Limb (tissue), 2 donors: ENCODE measurements around the gene ICA1.
A peak's percentile ranks its signal among the peaks of the same experiment; 100 is the strongest.
"Not testable (repeated sequence)": the region's sequence is repeated elsewhere in the genome, so short reads cannot be mapped to it uniquely, and the experiment has no call there.

Experiments used
- DNase-seq, 2 donors: peaks; one replicate each; pipeline ENCODE4 v3.0.0-alpha.2; 2016; ENCODE audit errors: extremely low spot score in 2 of 2

The ICA1 gene

DNA sequence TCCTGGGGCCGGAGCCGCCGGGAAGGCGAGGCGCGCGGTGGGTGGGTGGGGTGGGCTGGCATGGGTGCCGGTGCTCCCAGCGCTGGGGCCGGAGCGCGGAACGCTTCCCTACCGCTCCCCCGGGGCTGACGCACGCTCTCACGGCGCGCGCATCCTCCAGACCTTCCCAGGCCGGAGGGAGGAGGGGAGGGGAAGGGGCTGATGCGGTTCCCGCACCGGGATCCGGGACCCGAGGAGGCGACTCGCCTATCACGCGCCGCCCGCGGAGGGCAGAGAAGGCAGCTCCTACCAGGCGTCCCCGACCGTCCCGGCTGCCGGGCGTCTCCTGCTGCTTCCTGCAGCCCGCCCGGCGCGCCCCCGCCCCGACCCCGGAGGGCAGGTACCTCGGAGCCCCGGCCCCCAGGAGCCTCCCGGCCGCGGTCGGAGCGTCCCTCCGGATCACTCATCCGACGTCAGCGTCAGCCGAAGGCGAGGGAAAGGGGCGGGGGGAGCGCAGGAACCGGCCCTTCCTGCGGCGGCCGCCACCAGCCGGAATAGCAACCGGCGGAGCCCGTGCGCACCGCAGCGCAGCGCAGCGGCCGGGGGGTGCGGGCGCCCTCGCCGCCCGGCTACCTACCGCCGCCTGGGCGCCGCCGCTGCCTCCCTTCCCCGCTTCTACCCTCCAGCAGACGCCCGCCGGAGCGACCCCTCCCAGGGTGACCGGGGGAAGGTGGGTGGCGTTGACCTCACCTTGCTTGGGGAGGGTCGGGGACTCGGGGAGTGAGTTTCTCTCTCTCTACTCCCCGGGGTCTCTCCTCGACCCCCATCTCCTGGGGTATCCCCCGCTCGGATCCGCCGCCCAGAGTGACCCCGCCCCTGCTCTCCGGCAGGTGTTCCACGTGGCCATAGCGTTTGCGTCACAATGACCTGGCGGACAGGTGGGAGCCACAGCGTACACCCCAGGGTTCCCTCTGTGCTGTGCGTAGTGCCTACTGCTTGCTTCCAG lies at the start of gene ICA1:
TSS of gene ICA1 (minus strand) at position 457 of the 985 bp plus-strand sequence. CDS start 26,241 bp downstream, outside the sequence.
- peak in 1 of 2 donors; percentile 74 for DNase-seq

DNA sequence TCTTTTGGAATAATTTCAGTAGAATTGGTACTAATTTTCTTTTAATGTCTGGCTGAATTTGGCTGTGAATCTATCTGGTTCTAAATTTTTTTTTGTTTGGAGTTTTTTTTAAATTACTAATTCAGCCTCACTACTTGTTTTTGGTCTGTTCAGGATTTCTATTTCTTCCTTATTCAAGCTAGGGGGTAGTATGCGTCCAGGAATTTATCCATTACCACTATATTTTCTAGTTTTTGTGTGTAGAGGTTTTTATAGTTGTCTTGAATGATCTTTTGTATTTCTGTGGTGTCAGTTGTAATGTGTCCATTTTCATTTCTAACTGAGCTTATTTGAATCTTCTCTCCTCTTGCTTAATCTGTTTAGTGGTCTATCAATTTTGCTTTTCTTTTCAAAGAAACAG lies 48.9 kb upstream of the ICA1 start:
- DNase-seq = no peak

DNA sequence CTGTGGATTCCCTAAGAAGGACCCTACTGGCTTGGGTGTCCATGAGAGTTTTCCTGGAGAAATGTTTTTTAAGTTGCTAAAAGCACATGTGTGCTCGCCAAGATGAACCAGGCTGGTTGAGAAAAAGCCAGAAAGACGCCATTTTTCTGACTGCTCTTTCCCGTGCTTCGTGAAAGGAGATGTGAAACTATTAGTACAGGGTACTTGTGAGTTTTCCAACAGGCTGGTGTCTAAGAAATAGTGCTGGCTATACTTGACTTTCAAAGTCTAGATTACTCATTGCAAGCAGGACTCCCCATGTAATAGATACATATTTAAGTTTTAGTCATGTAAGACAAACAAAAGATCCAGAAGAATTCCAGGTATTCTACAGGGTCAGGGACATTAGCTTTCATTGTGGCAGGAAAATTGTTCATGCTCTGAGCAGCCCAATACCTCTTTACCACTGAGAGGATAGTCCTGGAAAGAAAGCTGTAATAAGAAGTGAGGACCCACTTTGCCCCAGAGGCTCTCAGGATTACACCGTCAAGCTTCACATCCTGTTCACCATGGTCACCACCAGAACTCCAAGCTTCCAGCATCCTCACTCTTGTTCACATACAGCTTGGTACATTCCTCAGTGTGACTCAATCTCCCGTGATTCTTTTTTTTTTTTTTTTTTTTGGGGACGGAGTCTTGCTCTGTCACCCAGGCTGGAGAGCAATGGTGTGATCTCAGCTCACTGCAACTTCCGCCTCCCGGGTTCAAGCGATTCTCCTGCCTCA lies 43.8 kb upstream of the ICA1 start:
- DNase-seq = no peak

DNA sequence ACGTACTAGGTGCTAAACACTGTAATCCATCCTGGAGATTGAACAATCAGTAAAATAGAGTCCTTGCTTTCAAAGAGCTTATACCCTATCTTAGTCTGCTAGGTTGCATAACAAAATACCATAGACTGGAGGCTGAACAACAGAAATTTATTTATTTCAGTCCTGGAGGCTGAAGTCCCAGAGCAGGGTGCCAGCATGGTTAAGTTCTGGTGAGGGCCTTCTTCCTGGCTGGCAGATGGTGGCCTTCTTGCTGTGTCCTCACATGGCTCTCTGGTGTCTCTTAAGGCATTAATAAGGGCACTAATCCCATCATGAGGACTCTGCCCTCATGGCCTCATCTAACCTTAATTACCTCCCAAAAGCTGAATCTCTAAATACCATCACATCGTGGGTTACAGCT lies 43.1 kb upstream of the ICA1 start:
- DNase-seq = no peak

DNA sequence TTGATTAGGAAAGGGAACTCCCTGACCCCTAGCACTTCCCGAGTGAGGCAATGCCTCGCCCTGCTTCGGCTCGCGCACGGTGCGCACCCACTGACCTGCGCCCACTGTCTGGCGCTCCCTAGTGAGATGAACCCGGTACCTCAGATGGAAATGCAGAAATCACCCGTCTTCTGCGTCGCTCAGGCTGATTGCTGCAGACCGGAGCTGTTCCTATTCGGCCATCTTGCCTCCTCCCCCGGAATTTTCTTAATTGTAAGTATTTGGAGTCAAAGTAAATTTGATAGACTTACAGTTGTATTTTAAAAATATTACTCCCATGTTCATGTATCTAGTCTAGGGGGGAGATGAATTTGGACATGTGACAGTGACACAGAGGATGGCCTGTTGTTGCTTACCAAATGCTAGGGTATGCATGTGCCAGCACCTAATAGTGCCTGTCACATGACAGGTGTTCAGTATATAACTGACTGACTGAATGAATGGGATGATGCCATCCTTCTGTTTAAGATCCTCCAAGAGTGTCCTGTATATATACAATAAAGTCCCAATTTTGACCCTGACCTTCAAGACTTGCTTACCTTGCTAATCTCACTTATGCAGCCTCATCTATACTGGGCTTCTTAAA lies 42.0 kb upstream of the ICA1 start:
- no peak for DNase-seq

DNA sequence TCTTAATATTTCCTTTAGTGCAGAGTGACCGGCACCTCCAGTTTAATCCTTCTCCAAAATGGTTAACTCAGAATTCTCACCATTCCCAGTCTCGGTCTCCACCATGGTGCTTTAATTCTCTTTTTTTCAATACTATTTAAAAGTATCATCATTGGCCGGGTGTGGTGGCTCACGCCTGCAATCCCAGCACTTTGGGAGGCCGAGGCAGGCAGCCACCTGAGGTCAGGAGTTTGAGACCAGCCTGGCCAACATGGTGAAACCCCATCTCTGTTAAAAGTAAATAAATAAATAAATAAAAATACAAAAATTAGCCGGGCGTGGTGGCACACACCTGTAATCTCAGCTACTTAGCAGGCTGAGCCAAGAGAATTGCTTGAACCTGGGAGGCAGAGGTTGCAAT lies 35.1 kb upstream of the ICA1 start:
- DNase-seq = not testable (repeated sequence)

DNA sequence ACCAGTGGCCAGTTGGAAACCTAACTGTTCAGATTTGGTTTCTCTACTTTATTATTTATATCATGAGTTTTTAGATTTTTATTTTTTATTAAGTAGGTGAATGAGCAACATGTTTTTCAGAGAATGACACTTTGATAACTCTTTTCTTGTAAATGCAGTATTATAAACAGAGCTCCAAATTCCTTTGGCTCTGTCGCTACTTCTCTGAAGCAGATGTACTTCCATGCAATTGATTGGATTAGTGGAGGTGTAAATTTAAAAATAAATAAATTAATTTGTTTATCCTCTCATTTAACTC lies 34.3 kb upstream of the ICA1 start:
- no peak for DNase-seq

DNA sequence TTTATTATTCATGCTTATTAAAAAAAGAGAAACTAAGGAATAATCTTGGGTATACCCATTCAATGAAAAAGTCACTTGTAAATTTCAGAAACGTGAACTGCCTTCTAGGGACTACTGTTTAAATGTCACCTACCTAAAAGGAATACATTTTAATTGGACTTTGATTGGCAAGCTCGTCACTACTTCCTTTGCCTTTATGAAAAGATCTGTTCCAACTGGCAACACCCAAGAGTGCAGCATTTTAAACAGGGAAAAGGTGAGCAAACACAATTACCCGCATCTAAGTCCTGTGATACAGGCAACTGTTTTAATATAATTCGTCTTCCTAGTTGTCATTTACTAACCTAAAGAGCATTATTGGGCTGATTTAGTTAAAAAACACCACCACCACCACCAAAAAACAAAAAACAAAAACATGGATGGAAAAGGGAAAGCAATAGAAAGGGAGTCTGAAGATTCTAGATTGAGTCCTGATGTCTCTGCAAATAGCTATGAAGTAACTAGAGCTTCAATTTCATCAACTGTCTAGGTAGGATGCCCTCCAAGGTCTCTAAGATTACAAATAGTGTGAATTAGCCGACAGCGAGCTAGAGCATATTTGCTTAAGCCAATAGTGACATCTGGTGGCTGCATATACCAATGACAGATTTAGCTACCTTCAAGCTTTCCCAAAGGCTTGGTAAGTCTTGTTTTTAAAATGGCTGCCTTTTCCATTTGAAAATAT lies 33.8 kb upstream of the ICA1 start:
- peak in 1 of 2 donors; percentile 80 for DNase-seq

DNA sequence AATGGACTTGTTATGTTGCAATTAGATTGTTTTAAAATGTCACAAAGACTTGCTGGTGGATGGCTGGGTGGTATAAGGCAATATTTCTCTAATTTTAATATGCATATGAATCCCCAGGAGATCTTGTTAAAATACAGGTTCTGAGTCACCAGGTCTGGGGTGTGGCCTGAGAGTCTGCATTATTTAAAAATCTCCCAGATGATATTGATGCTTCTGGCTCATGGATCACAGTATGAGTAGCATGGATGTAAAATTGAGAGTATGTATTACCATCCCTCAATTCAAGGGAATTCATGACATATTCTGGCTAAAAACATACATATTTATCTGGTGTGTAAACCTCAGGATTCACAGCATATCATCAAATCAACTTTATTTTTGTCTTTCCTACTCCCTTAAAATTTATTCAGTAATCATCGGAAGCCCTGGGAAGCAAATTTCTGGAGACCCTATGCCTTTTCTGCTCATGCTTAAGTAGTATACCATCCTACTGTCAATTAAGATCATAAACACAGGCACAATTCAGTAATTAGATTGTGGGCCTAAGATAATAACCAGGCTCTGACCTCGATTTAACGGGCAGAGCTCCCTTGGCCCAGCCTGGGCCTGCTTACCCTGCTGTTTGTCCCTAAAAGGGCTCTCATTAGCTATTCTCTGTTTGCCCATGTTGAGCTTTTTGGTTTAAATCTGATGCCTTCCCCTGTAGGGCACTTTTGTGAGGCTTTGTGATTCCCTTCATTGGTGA lies 29.6 kb upstream of the ICA1 start:
- DNase-seq = no peak

DNA sequence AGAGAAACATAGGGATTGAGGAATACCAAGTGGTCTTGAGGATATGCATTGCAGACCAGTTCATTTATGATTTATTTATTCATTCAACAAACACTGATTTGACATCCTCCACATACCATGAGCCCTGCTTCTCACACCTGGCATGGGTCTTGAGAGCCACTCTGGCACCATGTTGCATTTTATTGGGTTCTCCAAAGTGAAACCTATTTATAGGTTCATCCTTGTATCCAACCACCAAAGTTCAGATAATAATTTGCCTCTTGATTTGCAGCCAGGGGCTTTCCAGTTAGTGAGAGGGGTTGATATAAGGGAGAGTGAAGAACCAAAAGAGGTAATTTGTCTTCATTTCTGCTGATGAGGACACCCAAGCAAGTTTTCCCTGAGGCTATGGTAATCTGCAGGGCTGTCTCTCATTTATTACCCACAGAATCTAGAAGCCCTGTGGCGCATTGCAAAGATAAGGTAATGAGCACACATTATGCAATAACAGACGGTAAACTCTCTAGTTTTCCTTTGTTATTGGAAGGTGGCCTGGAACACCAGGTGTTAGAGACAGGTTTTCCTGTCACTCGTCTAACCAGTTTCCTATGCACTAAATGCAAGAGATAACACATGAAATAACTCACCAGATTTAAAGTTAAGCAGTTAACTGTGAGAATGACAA lies 28.8 kb upstream of the ICA1 start:
- no peak for DNase-seq

DNA sequence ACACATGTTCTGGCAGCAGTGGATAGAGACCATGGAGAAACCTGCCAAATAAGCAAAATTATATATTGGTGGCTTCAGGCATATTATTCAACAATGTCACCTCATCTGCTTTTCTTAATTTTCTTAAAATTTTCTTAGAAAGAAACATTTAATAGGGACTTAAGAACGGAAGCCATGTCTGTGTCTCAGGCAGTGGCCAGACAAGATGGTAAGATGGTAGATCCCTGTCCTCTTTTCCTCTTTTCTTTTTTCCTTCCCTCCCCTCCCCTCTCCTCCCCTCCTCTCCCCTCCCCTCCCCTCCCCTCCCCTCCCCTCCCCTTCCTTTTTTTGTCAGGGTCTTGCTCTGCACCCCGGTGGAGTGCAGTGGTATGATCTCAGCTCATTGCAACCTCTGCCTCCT lies 24.2 kb upstream of the ICA1 start:
- no peak for DNase-seq

DNA sequence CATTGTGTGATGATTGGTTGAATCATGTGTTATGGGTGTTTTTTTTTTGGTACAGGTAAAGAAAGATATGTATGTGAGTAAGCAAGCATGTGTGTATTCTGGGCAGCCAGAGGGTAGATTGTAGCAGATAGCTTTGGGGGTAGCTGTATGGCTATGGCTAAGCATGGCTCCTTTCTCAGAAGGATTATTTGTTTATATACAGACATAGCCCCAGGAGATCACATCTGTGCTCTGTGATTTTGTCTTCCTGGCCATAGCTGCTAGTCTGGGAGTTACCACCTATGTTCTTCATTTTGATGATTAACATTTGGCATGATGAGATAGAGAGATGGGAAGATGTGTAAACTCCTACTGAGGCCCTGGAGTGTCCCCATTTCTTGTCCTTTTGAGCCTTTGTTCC lies 23.2 kb upstream of the ICA1 start:
- DNase-seq = no peak

DNA sequence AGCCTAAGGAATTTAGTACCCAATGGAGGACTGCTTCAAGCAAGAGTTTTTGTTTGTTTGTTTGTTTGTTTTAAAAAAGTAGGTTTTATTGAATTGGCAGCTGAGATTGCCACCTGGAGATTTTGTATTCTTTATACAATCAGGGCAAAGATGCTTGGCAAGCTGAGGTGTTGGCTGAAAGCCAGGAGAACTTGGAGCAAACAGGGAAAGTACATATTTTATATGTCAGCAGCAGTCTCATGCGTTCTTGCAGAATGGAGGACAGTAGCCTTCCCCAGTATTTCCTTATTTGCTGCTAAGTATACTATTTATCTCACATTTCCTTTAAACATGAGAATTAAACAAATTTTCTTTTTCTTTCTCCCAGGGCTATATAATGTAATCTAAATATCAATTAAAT lies 22.6 kb upstream of the ICA1 start:
- DNase-seq = no peak

DNA sequence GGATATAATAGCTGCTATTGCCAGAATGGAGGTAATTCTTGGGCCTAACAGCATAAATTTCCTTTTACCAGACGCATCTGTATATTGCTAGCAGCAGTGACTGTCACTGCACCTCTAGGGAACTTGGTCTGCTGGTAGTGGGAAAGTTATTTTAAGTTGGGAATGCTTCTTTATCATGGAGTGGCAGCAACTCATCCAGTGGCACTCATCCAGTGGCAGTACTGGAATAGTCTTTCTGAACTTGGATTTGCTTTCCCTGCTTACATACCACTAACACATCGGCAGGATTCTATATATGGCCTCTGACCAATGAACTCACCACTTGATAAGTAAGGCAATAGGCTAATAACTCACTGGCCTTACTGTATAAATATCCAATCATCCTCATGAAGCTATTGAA lies 22.0 kb upstream of the ICA1 start:
- DNase-seq = no peak

DNA sequence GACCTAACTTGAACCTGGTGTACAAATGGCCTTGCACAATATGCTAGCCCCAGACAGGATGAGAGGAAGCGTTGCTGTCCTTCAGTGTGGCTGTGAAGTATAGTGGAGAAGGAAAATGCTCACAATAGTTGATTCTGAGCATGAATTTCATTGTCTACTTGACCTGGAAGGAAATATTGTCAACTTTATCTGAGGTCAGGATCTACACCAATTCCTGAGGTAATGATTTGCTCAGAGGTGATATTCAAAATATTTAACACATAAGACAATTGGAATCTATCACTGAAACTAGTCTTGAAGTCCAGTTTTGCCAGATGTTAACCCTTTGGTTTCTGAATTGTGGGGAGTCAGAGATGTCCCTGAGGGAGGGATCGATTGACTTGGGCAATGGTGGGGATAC lies 20.9 kb upstream of the ICA1 start:
- DNase-seq = no peak

DNA sequence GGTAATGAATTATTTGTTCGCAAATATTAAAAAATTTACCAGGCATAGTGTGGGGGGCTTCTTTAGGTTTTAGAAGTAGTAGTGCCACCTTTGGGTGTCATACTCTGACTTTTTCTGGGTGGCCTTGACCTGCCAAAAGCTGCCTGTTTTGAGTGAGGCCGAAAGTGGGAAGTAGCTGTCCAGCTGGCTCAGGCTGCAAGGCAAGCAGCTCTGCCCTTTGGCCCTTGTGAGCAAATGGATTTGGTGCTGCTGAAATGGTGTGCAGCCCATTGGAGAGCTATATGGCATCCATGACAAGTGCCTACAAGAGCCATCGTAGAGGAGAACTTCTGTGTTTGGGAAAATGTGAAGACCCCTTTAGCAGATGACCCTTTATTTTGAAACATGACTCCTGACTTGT lies 20.2 kb upstream of the ICA1 start:
- no peak for DNase-seq

DNA sequence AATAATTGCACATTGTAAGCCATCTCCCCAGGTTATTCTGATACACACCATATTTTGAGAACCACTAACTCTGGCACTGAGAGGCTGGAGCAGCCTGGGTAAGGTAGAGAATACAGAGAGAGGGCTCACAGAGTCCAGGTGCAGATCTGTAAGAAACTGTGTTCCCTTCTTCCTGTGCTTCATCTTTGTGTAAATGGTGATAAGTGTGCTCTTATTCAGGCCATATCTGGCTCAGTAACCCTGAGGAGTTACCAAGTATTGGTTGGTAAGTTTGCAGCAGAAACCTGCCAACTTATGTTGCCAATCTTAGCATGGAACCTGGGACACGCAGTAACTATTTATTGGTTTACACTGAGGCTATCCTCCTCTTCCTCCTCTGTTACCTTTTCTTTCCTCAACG lies 16.2 kb upstream of the ICA1 start:
- DNase-seq = no peak

DNA sequence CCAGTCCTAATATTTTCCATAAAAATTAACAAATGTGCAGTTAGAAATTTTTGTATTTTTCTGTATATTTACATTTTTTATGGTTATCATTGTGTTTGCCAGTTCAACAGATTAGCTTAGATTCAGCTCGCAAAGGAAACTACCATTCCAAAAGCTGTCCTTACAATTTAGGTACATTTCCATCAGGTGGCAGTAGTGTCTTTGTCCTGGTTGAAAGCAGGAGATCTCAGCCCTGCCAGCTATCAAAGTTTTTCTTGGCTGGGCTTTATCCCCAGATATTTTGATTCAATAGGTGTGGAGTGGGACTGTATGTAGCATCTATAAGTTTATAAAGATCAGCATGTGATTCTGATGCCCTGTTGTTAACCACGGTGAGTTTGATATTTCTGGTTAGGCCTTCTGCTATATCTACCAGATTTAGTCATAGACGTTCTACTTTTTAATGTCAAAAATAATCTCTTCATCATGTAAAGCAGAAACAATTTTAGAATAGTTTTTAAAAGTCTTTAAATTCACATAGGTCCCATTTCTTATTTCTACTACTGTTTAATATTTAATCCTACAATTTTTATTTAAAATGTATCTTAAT lies 15.5 kb upstream of the ICA1 start:
- no peak for DNase-seq

DNA sequence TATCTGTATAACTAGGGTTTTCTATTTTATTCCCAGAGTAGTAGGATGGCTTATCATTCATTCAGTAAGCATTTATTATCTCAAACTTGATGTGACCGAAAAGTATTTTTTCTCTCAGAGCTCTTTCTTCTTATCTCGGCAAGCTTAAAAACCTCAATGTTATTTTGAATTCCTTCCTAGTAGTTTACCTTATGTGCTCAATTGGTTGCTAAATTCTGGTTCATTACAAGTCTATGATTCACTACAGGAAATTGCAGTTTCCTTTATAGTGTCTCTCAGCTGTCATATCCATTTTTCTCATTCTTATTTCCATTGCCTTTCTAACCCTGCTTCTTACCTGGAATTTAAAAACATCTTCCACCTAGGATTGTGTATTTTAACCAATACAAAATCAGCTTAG lies 12.6 kb upstream of the ICA1 start:
- DNase-seq = no peak

DNA sequence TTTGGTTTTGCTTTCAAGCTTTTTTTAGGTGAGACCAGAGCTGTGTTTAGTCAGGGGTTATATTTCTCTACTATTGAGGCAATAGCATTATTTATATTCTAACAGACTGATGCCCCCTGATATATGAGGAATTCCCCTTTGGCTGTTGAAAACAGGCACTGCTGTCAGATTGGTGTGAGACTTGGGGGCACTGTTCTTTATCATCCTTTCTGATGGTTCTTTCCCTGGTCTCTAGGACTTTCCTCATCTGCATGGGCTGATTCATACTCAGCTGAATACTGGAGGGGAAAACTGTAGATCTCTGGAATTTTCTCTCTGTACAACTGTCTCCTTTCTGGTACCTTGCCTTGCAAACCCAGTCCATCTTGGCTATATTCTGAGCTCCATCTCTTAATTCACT lies 10.0 kb upstream of the ICA1 start:
- no peak for DNase-seq
